ENCODE data around the gene SPIN3.

DNA sequence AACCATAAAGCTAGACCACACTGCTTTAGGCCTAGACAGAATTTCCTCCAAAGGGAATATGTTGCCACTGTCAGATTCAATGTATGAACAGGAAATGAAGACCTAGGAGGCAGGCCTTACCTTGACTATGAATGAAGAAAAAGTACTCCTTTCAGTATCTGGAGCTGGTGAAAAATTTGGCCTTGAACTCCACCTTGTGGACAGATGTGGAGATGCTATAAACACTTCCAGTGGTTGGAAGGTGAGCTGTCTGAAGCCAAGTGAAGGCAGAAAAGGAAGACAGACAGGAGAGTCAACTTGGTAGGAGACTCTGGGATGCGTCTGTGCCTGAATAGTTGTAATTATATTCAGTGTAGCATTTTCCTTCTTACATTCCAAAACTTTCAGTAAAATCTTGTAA lies 17.2 kb downstream of the SPIN3 start:
- TF ChIP-seq EZH2 (IDR thresholded peaks at IDR 0.05; ENCODE audit: insufficient read depth, poor library complexity, severe bottlenecking) (no peak), EZH2phosphoT487 (IDR thresholded peaks at IDR 0.05; ENCODE audit: insufficient read depth, low read depth) (no peak)

All from GM23248 (cell line).